ENCODE data around the gene TBC1D13. TPM values are rescaled to one million over a fixed set of nuclear protein-coding genes. Genes with fewer than 3 reads are reported as not detected.

The TBC1D13 gene
- total RNA-seq, 1 experiment from 2014 or later = 21.6 TPM

DNA sequence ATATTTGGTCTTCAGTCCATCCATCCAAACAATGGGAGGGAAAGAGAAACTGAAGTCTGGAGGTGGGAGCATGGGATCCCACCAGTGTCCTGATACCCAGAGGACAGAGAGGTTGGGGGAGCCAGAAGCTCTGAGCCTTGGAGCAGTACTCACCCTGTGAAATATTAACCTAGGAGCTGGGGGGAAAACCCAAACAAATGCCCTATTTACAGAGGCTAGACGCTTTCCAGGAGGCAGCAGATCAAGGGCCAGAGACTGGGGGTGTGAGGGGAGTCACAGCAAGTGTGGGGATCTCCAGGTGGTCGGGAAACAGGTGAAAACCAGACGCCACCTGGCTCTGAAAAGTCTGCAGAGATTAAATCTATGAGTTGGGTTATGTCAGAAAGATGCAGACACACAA lies 21.6 kb upstream of the TBC1D13 start:
- ChIA-PET POLR2A (interaction anchor here (1.0 kb wide), 1 partner anchor 41 kb away, joined by 4 read pairs; no protein-coding TSS in a partner anchor), CTCF (interaction anchor here (0.7 to 1.8 kb wide), 6 partner anchors 20 to 263 kb away, joined by 3 to 10 read pairs (median 4); partner anchors contain the start of genes PKN3, SH3GLB2 and SPOUT1)
- ATAC-seq = no peak
- peak overlapping the region; percentile 90; the same call in 1 of the 2 replicates for H3K27ac Mint-ChIP-seq
- no peaks in the 10 kb centered on the region; the same call in 1 of the 2 replicates for H3K36me3 Mint-ChIP-seq
- TF ChIP-seq FOXJ3 (CRISPR knock-in tag; IDR thresholded peaks at IDR 0.05; ENCODE audit: borderline replicate concordance) (no peak), ZNF317 (CRISPR knock-in tag; IDR thresholded peaks at IDR 0.05; ENCODE audit: borderline replicate concordance, low read depth) (no peak), SOX15 (CRISPR knock-in tag; IDR thresholded peaks at IDR 0.05) (no peak), SP1 (CRISPR knock-in tag; conservative IDR thresholded peaks at IDR 0.05) (no peak), ZBTB21 (CRISPR knock-in tag; IDR thresholded peaks at IDR 0.05; ENCODE audit: borderline replicate concordance) (no peak), NR3C1 (CRISPR knock-in tag; conservative IDR thresholded peaks at IDR 0.05; ENCODE audit: low read depth) (no peak), GRHL2 (CRISPR knock-in tag; IDR thresholded peaks at IDR 0.05; ENCODE audit: insufficient replicate concordance, severe bottlenecking) (no peak), MXD4 (CRISPR knock-in tag; IDR thresholded peaks at IDR 0.05; ENCODE audit: borderline replicate concordance) (no peak), TP53 (CRISPR knock-in tag; IDR thresholded peaks at IDR 0.05) (no peak), RORB (CRISPR knock-in tag; IDR thresholded peaks at IDR 0.05) (no peak)
- TF ChIP-seq, protein P1, sequence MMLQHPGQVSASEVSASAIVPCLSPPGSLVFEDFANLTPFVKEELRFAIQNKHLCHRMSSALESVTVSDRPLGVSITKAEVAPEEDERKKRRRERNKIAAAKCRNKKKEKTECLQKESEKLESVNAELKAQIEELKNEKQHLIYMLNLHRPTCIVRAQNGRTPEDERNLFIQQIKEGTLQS (CRISPR knock-in tag; conservative IDR thresholded peaks at IDR 0.05) = no peak
- TF ChIP-seq, protein P2, sequence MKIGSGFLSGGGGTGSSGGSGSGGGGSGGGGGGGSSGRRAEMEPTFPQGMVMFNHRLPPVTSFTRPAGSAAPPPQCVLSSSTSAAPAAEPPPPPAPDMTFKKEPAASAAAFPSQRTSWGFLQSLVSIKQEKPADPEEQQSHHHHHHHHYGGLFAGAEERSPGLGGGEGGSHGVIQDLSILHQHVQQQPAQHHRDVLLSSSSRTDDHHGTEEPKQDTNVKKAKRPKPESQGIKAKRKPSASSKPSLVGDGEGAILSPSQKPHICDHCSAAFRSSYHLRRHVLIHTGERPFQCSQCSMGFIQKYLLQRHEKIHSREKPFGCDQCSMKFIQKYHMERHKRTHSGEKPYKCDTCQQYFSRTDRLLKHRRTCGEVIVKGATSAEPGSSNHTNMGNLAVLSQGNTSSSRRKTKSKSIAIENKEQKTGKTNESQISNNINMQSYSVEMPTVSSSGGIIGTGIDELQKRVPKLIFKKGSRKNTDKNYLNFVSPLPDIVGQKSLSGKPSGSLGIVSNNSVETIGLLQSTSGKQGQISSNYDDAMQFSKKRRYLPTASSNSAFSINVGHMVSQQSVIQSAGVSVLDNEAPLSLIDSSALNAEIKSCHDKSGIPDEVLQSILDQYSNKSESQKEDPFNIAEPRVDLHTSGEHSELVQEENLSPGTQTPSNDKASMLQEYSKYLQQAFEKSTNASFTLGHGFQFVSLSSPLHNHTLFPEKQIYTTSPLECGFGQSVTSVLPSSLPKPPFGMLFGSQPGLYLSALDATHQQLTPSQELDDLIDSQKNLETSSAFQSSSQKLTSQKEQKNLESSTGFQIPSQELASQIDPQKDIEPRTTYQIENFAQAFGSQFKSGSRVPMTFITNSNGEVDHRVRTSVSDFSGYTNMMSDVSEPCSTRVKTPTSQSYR (CRISPR knock-in tag; IDR thresholded peaks at IDR 0.05) = no peak
- H3K27me3 Mint-ChIP-seq (ENCODE audit: low read depth) = no peaks in the 10 kb centered on the region
- H3K4me3 Mint-ChIP-seq = no peak overlapping the region
- peaks cover 13% of the 10 kb centered on the region for H3K4me1 Mint-ChIP-seq
- no peak for DNase-seq (ENCODE audit: low spot score)
- H3K9me3 Mint-ChIP-seq = no peaks in the 10 kb centered on the region

DNA sequence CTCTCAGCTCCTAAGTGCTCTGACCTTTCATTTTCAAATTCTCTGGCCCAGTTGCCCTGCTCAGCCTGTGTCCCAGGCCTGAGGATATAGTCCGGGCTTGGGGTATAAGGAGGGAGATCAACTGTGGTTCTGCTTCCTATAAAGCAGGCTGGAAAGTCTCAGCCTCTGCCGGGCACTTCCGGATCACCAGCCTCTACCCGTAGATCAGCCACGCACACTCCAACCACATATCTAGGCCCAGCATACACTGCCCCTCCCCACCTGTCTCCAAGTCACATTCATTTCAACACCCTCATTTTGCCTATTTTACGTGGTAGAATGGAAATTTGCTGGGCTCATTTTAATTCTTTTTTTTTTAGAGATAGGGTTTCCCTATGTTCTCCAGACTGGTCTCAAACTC lies 18.4 kb upstream of the TBC1D13 start:
- ChIA-PET CTCF (no interaction called here), POLR2A (no interaction called here)
- no peaks in the 10 kb centered on the region; the same call in 1 of the 2 replicates for H3K36me3 Mint-ChIP-seq
- DNase-seq (ENCODE audit: low spot score) (no peak), ATAC-seq (no peak)
- H3K27me3 Mint-ChIP-seq (ENCODE audit: low read depth) = no peaks in the 10 kb centered on the region
- H3K4me3 Mint-ChIP-seq = no peak overlapping the region
- H3K27ac Mint-ChIP-seq = no peak overlapping the region
- H3K4me1 Mint-ChIP-seq = peaks cover 20% of the 10 kb centered on the region
- no peak for TF ChIP-seq ZNF416 (CRISPR knock-in tag; IDR thresholded peaks at IDR 0.05)
- TF ChIP-seq, protein P3, sequence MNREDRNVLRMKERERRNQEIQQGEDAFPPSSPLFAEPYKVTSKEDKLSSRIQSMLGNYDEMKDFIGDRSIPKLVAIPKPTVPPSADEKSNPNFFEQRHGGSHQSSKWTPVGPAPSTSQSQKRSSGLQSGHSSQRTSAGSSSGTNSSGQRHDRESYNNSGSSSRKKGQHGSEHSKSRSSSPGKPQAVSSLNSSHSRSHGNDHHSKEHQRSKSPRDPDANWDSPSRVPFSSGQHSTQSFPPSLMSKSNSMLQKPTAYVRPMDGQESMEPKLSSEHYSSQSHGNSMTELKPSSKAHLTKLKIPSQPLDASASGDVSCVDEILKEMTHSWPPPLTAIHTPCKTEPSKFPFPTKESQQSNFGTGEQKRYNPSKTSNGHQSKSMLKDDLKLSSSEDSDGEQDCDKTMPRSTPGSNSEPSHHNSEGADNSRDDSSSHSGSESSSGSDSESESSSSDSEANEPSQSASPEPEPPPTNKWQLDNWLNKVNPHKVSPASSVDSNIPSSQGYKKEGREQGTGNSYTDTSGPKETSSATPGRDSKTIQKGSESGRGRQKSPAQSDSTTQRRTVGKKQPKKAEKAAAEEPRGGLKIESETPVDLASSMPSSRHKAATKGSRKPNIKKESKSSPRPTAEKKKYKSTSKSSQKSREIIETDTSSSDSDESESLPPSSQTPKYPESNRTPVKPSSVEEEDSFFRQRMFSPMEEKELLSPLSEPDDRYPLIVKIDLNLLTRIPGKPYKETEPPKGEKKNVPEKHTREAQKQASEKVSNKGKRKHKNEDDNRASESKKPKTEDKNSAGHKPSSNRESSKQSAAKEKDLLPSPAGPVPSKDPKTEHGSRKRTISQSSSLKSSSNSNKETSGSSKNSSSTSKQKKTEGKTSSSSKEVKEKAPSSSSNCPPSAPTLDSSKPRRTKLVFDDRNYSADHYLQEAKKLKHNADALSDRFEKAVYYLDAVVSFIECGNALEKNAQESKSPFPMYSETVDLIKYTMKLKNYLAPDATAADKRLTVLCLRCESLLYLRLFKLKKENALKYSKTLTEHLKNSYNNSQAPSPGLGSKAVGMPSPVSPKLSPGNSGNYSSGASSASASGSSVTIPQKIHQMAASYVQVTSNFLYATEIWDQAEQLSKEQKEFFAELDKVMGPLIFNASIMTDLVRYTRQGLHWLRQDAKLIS (CRISPR knock-in tag; IDR thresholded peaks at IDR 0.05; ENCODE audit: borderline replicate concordance) = no peak
- H3K9me3 Mint-ChIP-seq = no peaks in the 10 kb centered on the region

DNA sequence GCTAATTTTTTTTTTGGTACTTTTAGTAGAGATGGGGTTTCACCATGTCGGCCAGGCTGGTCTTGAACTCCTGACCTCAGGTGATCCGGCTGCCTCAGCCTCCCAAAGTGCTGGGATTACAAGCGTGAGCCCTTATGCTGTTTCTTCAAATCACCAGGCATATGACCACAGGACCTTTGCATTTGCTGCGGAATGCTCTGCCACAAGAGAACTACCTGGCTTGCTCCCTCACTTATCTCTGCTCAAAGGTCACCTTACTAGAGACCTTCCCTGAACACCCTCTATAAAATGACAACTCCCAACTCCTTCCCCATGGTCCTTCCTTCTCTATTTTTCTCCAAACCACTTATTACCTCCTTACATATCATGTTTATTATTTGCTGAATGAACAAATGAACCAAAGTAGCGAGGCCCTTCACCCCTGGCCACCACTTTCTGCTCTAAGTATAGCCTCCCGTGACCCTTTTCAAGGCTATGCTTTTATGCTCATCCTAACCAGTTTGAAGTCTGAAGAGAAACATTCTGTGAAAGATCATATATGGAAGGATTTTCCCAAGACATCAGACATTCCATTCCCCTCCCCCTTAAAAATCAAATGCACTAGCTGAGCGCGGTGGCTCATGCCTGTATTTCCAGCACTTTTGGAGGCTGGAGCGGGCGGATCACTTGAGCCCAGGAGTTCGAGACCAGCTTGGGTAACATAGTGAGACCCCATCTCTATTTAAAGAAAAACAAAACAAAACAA lies 16.6 kb upstream of the TBC1D13 start:
- DNase-seq (ENCODE audit: low spot score) = no peak
- POLR2A ChIA-PET = interaction anchor here (0.6 kb wide), 1 partner anchor 302 kb away, joined by 3 read pairs; no protein-coding TSS in a partner anchor
- TF ChIP-seq GRHL2 (CRISPR knock-in tag; IDR thresholded peaks at IDR 0.05; ENCODE audit: insufficient replicate concordance, severe bottlenecking) = no peak
- TF ChIP-seq, protein P4, sequence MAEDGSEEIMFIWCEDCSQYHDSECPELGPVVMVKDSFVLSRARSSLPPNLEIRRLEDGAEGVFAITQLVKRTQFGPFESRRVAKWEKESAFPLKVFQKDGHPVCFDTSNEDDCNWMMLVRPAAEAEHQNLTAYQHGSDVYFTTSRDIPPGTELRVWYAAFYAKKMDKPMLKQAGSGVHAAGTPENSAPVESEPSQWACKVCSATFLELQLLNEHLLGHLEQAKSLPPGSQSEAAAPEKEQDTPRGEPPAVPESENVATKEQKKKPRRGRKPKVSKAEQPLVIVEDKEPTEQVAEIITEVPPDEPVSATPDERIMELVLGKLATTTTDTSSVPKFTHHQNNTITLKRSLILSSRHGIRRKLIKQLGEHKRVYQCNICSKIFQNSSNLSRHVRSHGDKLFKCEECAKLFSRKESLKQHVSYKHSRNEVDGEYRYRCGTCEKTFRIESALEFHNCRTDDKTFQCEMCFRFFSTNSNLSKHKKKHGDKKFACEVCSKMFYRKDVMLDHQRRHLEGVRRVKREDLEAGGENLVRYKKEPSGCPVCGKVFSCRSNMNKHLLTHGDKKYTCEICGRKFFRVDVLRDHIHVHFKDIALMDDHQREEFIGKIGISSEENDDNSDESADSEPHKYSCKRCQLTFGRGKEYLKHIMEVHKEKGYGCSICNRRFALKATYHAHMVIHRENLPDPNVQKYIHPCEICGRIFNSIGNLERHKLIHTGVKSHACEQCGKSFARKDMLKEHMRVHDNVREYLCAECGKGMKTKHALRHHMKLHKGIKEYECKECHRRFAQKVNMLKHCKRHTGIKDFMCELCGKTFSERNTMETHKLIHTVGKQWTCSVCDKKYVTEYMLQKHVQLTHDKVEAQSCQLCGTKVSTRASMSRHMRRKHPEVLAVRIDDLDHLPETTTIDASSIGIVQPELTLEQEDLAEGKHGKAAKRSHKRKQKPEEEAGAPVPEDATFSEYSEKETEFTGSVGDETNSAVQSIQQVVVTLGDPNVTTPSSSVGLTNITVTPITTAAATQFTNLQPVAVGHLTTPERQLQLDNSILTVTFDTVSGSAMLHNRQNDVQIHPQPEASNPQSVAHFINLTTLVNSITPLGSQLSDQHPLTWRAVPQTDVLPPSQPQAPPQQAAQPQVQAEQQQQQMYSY (CRISPR knock-in tag; IDR thresholded peaks at IDR 0.05) = no peak
- no peak for TF ChIP-seq IRF2 (CRISPR knock-in tag; IDR thresholded peaks at IDR 0.05; ENCODE audit: borderline replicate concordance, low read depth)
- no peak for TF ChIP-seq NFATC4 (CRISPR knock-in tag; IDR thresholded peaks at IDR 0.05)
- TF ChIP-seq, protein P5, sequence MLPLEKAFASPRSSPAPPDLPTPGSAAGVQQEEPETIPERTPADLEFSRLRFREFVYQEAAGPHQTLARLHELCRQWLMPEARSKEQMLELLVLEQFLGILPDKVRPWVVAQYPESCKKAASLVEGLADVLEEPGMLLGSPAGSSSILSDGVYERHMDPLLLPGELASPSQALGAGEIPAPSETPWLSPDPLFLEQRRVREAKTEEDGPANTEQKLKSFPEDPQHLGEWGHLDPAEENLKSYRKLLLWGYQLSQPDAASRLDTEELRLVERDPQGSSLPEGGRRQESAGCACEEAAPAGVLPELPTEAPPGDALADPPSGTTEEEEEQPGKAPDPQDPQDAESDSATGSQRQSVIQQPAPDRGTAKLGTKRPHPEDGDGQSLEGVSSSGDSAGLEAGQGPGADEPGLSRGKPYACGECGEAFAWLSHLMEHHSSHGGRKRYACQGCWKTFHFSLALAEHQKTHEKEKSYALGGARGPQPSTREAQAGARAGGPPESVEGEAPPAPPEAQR (CRISPR knock-in tag; IDR thresholded peaks at IDR 0.05) = no peak
- no peak for TF ChIP-seq NR3C1 (CRISPR knock-in tag; conservative IDR thresholded peaks at IDR 0.05; ENCODE audit: low read depth)

More for the DNA sequence above, 16.6 kb upstream of the TBC1D13 start:
- peaks cover 9% of the 10 kb centered on the region for H3K4me1 Mint-ChIP-seq
- no peaks in the 10 kb centered on the region; the same call in 1 of the 2 replicates for H3K27me3 Mint-ChIP-seq (ENCODE audit: low read depth)
- CTCF ChIA-PET = interaction anchor here (0.5 to 3.4 kb wide), 8 partner anchors 8 to 158 kb away, joined by 3 to 20 read pairs (median 4); partner anchors contain the start of gene ENDOG
- H3K36me3 Mint-ChIP-seq = no peaks in the 10 kb centered on the region; the same call in 1 of the 2 replicates
- peak overlapping the region; percentile 99 for H3K27ac Mint-ChIP-seq
- H3K9me3 Mint-ChIP-seq = no peaks in the 10 kb centered on the region
- ATAC-seq = no peak
- peak overlapping the region; percentile 95 for H3K4me3 Mint-ChIP-seq

All from WTC11 (cell line).